Left lung (tissue), 10 donors: Measurements from ENCODE around the gene SCN3B. TPM values are rescaled to one million over a fixed set of nuclear protein-coding genes. Genes with fewer than 3 reads are reported as not detected.

Experiments used
- ATAC-seq: fragments of 200-7000 bp; cut with Tn5 transposase; one replicate; pipeline ENCODE4 v1.9.1; 2020; ENCODE audit warnings: moderate library complexity
- DNase-seq, 4 donors: peaks; one replicate each; pipeline ENCODE4 v3.0.0-alpha.2; 2013 to 2020
- H3K27ac ChIP-seq, 2 donors: fragments of 200-600 bp; sonication (generic) in 1 of 2; one replicate each; pipeline versions ENCODE4 v1.5.0 to v1.8.0; 2020 to 2021
- H3K27me3 ChIP-seq, 2 donors: fragments of 200-600 bp; sonication (generic) in 1 of 2; one replicate each; pipeline versions ENCODE4 v1.5.0 to v1.8.0; 2020 to 2021
- H3K36me3 ChIP-seq, 2 donors: fragments of 200-600 bp; sonication (generic) in 1 of 2; one replicate each; pipeline versions ENCODE4 v1.5.0 to v1.8.0; 2020 to 2021
- H3K4me1 ChIP-seq, 2 donors: fragments of 200-600 bp; one replicate each; pipeline ENCODE4 v1.8.0; 2021
- H3K4me3 ChIP-seq, 2 donors: fragments of 200-600 bp; sonication (generic) in 1 of 2; one replicate each; pipeline versions ENCODE4 v1.5.0 to v1.8.0; 2020 to 2021; ENCODE audit warnings: mild to moderate bottlenecking in 1 of 2
- H3K9me3 ChIP-seq, 2 donors: fragments of 200-600 bp; sonication (generic) in 1 of 2; one replicate each; pipeline versions ENCODE4 v1.5.0 to v1.8.0; 2020 to 2021
- intact Hi-C, 2 donors: fragments of 100-400 bp; cut with DNase I; formaldehyde crosslinking; loops; one replicate each; pipeline versions ENCODE4 v1.11.2 to v1.14.2; 2022
- polyA plus RNA-seq, 6 donors: library from polyadenylated mRNA; unstranded; fragments of 120-200 nt; gene quantifications; one replicate each; pipeline ENCODE4 v1.2.1, GENCODE V29; 2013; ENCODE audit not compliant: insufficient read length in 6 of 6
- total RNA-seq, 2 donors: library from RNA; stranded (reverse); fragmentation: NEBNext Ultra II Directional; extraction: Animal tissue kit (Norgen Biotek cat#: 25700); gene quantifications; one replicate each; pipeline ENCODE4 v1.2.1, GENCODE V29; 2021
- TF ChIP-seq, protein P1 (sequence below), 2 donors: fragments of 200-600 bp; sonication (generic) in 1 of 2; IDR thresholded peaks; one replicate each; pipeline versions ENCODE4 v1.5.0 to v1.8.0; 2021; ENCODE audit warnings: antibody characterized with exemption in 2 of 2
- donor health status: DM: no; HTN: yes; CAD: no.
- donor health status: DM: no; HTN: no; CAD: no.

SCN3B gene
- total and polyA plus RNA-seq, 8 donors: 0.61 to 7.2 (median 5.3) TPM

DNA sequence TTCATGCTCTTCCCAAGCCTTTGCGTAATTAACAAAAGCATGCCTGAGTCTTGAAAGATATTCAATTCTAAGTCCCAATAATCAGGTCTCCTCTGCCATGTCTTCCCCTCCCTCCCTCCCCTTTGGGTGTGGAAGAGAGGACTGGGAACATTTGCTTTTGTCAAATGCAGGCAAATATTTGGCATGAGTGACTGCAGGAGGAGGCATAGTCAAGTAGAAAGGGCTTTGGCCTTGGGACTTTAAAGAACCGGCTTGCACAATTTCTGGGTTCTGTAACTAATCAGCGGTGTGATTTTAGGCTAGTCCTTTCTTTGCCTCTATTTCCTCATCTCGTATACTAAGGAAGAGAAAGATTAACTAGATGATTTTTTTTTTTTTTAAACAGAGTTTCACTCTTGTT lies 59.5 kb downstream of the SCN3B start:
- peaks cover 0 to 33% of the 10 kb centered on the region in 2 donors for H3K36me3 ChIP-seq
- no peaks in the 10 kb centered on the region for H3K27me3 ChIP-seq
- intact Hi-C loops: no loop called here

DNA sequence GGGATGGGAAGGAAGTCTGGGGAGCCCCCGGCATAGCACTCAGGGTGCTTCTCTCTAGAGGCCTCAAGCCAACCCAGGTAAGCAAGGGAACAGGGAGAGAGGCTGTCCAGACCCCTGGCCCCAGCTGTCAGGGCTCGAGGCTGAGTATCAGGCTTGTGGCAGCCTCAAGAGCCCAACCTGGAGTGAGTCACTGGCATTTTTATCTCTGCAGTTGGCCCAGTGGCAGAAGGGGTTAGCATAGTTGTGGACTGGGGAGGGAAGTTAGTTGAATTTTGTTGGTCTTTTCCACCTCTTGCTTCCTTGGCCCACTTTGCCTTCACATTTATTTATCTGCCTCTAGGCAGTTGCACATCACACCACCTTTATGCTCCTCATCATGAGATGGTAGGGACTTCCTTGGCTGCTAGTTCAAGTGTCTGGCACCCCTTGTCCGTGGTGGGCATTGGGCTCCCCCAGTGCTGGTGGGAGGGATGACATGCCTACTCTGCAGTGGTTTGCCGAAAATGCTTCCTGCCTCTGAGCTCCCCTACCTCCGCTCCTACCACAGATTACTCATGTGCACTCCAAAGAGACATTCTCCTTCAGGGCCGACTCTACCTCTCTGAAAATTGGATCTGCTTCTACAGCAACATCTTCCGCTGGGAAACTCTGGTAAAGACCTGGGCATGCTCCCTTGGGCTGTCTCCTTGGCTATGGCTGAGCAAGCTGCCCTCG lies 60.1 kb downstream of the SCN3B start:
- intact Hi-C loops: no loop called here
- no peaks in the 10 kb centered on the region for H3K4me1 ChIP-seq
- TF ChIP-seq, protein P1, sequence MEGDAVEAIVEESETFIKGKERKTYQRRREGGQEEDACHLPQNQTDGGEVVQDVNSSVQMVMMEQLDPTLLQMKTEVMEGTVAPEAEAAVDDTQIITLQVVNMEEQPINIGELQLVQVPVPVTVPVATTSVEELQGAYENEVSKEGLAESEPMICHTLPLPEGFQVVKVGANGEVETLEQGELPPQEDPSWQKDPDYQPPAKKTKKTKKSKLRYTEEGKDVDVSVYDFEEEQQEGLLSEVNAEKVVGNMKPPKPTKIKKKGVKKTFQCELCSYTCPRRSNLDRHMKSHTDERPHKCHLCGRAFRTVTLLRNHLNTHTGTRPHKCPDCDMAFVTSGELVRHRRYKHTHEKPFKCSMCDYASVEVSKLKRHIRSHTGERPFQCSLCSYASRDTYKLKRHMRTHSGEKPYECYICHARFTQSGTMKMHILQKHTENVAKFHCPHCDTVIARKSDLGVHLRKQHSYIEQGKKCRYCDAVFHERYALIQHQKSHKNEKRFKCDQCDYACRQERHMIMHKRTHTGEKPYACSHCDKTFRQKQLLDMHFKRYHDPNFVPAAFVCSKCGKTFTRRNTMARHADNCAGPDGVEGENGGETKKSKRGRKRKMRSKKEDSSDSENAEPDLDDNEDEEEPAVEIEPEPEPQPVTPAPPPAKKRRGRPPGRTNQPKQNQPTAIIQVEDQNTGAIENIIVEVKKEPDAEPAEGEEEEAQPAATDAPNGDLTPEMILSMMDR (IDR thresholded peaks at IDR 0.05): no peak
- no peaks in the 10 kb centered on the region for H3K9me3 ChIP-seq
- no peaks in the 10 kb centered on the region for H3K27me3 ChIP-seq
- no peak overlapping the region for H3K27ac ChIP-seq
- H3K36me3 ChIP-seq: peaks cover 0 to 33% of the 10 kb centered on the region in 2 donors
- ATAC-seq (no peak), DNase-seq (no peak)
- no peak overlapping the region for H3K4me3 ChIP-seq

More for the DNA sequence above, 59.5 kb downstream of the SCN3B start:
- Histone ChIP-seq H3K9me3 (no peaks in the 10 kb centered on the region), H3K4me1 (no peaks in the 10 kb centered on the region), H3K4me3 (no peak overlapping the region), H3K27ac (no peak overlapping the region)
- ATAC-seq (no peak), DNase-seq (no peak)
- TF ChIP-seq, protein P1 (IDR thresholded peaks at IDR 0.05): no peak

DNA sequence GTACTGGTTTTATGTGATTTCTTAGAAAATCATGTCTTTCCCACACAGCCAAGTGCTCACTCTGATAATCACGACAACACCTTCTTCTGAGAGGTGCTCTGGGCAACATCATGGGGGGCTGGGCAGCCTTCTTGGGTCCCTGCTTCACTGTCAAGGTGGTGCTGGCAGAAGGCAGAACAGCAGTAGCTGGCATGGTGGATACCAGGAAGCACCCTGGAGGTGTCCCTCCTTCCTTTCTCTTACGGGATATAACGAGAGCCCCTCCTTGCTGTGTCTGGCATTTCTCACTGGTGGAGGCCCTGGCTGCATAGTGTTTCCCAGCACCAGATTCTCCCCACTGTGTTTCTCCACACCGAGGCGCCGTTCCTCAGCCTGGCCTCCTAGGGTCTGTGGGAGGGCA lies 60.9 kb downstream of the SCN3B start:
- H3K9me3 ChIP-seq: no peaks in the 10 kb centered on the region
- H3K4me3 ChIP-seq: no peak overlapping the region
- H3K27ac ChIP-seq: no peak overlapping the region
- ATAC-seq: no peak
- no peaks in the 10 kb centered on the region for H3K4me1 ChIP-seq
- intact Hi-C loops: no loop called here
- no peaks in the 10 kb centered on the region for H3K27me3 ChIP-seq
- TF ChIP-seq, protein P1 (IDR thresholded peaks at IDR 0.05): no peak
- no peak for DNase-seq
- H3K36me3 ChIP-seq: peaks cover 0 to 26% of the 10 kb centered on the region in 2 donors

DNA sequence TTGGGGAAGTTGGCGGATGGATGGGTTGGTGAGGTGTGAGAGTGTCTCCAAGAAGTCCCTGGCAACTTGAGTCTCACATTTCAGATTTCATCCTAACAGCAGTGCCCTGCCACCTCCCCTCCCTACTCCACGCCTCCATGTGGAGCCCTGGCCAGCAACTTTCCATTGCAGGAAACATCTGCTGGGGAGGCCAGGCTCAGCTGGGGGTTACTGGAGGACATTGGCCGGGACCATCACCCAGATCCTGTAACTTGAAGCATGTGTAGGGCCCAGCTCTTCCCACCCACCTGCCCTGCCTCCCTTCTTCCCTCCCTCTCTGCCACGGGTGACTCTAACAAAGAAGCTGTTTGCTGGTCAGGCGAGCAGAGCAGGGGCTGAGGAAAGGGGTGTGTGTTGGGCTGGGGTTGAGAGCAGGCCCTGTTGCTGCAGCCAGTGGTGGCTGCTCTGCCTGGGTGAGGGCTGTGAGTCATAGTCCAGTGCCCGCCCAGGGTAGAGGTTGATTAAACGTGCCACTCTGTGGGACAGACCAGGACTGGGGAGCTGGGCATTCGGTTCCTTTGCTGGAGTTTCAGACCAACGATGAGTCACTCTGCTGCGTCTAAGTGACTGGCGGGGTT lies 64.0 kb downstream of the SCN3B start:
- no peaks in the 10 kb centered on the region for H3K27me3 ChIP-seq
- no peaks in the 10 kb centered on the region for H3K9me3 ChIP-seq
- peak in 2 of 4 donors; percentile 11 to 28 for DNase-seq
- peak; percentile 56 for ATAC-seq
- intact Hi-C loops: no loop called here
- H3K36me3 ChIP-seq: peaks cover 0 to 20% of the 10 kb centered on the region in 2 donors
- TF ChIP-seq, protein P1 (IDR thresholded peaks at IDR 0.05): no peak
- no peak overlapping the region for H3K27ac ChIP-seq
- no peaks in the 10 kb centered on the region for H3K4me1 ChIP-seq
- H3K4me3 ChIP-seq: no peak overlapping the region

DNA sequence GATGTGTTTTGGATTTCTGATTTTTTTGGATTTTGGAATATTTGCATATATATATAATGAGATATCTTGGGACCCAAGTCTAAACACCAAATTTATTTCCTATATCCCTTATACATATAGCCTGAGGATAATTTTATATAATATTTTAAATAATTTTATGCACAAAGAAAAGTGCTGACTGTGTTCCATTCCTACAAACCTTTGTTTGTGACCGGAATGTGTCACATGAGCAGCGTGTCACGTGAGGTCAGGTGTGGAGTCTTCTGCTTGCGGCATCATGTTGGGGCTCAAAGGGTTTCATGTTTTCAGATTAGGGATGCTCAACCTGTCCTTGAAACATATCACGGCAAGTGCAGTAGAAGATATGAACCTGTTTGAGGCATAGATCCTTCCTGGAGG lies 65.6 kb downstream of the SCN3B start:
- no peak for DNase-seq
- ATAC-seq: no peak
- intact Hi-C loops: loop anchor here in 1 of 2 donors (10.0 kb wide), 1 partner anchor 116 kb away; no protein-coding TSS in a partner anchor
- TF ChIP-seq, protein P1 (IDR thresholded peaks at IDR 0.05): no peak
- Histone ChIP-seq H3K4me3 (no peak overlapping the region), H3K4me1 (no peaks in the 10 kb centered on the region), H3K27me3 (no peaks in the 10 kb centered on the region), H3K9me3 (no peaks in the 10 kb centered on the region), H3K27ac (no peak overlapping the region), H3K36me3 (peaks cover 0 to 13% of the 10 kb centered on the region in 2 donors)
